HG02588 (cell line): ENCODE measurements around the gene PRR11.
"Not testable (repeated sequence)": the region's sequence is repeated elsewhere in the genome, so short reads cannot be mapped to it uniquely, and the experiment has no call there.

ENCODE experiments used
- ATAC-seq: cut with Tn5 transposase; IDR thresholded peaks from one replicate; pipeline ENCODE4 v1.9.1; 2021; ENCODE audit warnings: mild to moderate bottlenecking, moderate library complexity; ENCODE audit not compliant: unreplicated experiment

PRR11 gene

GRCh38 chr17:59219370-59219769 lies 63.8 kb downstream of the PRR11 start:
- ATAC-seq = no peak

- ATAC-seq = no peak
These were observed 64.4 kb downstream of the PRR11 start for GRCh38 chr17:59219992-59220327.

GRCh38 chr17:59220328-59221158 lies 65.0 kb downstream of the PRR11 start, which contains the start of gene GDPD1:
Gene GDPD1 (plus strand): TSS chr17:59220511. CDS start chr17:59220610, 99 bp downstream.
- ATAC-seq = peak; percentile 95

- ATAC-seq = no peak
These were observed 65.8 kb downstream of the PRR11 start for GRCh38 chr17:59221159-59221847.

- ATAC-seq = no peak
These were observed 68.3 kb downstream of the PRR11 start for GRCh38 chr17:59223813-59224212.

GRCh38 chr17:59228588-59228987 lies 73.0 kb downstream of the PRR11 start:
- not testable (repeated sequence) for ATAC-seq

- ATAC-seq = no peak
These were observed 75.2 kb downstream of the PRR11 start for GRCh38 chr17:59230764-59231163.

GRCh38 chr17:59234631-59235030 lies 79.1 kb downstream of the PRR11 start:
- no peak for ATAC-seq

- ATAC-seq = no peak
These were observed 83.4 kb downstream of the PRR11 start for GRCh38 chr17:59238906-59239305.

GRCh38 chr17:59244081-59244480 lies 88.5 kb downstream of the PRR11 start:
- no peak for ATAC-seq
